HCT116 (cell line): ENCODE measurements around the gene ERBB4. TPM values are rescaled to one million over a fixed set of nuclear protein-coding genes. Genes with fewer than 3 reads are reported as not detected.

Source experiments
- ATAC-seq: fragments of 200-7000 bp; cut with Tn5 transposase; 2 replicates; pipeline ENCODE4 v1.9.1; 2020; ENCODE audit warnings: mild to moderate bottlenecking, moderate library complexity
- BruUV-seq: library from RNA; stranded (reverse); fragments of 400-500 nt; replicated peaks from 2 replicates; lab custom pipeline; 2021; lab: Mats Ljungman, UMichigan
- CTCF ChIA-PET: fragments of 300-600 bp; sonication (Branson Sonifier 250); formaldehyde crosslinking; loops from one replicate; lab custom pipeline; 2021; ENCODE audit warnings: antibody characterized with exemption; lab: Charles Lee
- POLR2A ChIA-PET: fragments of 300-600, 350-600 bp; sonication (Branson Sonifier 250); formaldehyde crosslinking; loops from one replicate; lab custom pipeline; 2021; ENCODE audit warnings: antibody characterized with exemption; lab: Charles Lee
- RAD21 ChIA-PET, 2 experiments: fragments of 300-600 bp; sonication (Branson Sonifier 250); formaldehyde crosslinking; loops; one replicate each; lab custom pipeline; 2023; ENCODE audit warnings: low total read pairs in 2 of 2; ENCODE audit not compliant: uncharacterized antibody in 2 of 2, unreplicated experiment in 2 of 2, low non-redundant PET in 1 of 2; lab: Charles Lee
- DNase-seq: peaks from one replicate; pipeline ENCODE4 v3.0.0-alpha.2; 2010; ENCODE audit warnings: low read depth, low spot score
- H2AFZ ChIP-seq: fragments of 200-600 bp; shearing (Covaris generic), sonication (generic); 2 replicates; pipeline ENCODE4 v1.6.1; 2017; ENCODE audit warnings: low read depth, mixed run types, mixed read lengths, antibody characterized with exemption, low read length; ENCODE audit not compliant: poor library complexity, severe bottlenecking
- H3K27ac ChIP-seq: 2 replicates; pipeline ENCODE4 v1.5.1; 2012; ENCODE audit warnings: low read depth, low read length
- H3K27me3 ChIP-seq: fragments of 200-600 bp; sonication (generic); 2 replicates; pipeline ENCODE4 v1.6.1; 2016; ENCODE audit warnings: mixed run types, low read length, mixed read lengths; ENCODE audit not compliant: insufficient read depth
- H3K36me3 ChIP-seq, 2 experiments: fragments of 200-500 bp in 1 of 2; fragments of 200-600 bp in 1 of 2; sonication (Bioruptor generic) in 1 of 2; sonication (generic) in 1 of 2; 2 replicates each; pipeline versions ENCODE4 v1.5.1 to v1.6.1; 2014 to 2016; ENCODE audit warnings: low read length in 2 of 2, inconsistent platforms in 1 of 2, mixed read lengths in 1 of 2, mixed run types in 1 of 2; ENCODE audit not compliant: insufficient read depth in 2 of 2, control insufficient read depth in 1 of 2
- H3K4me1 ChIP-seq, 2 experiments: fragments of 200-600 bp in 1 of 2; sonication (generic) in 1 of 2; 2 replicates each; pipeline versions ENCODE4 v1.5.1 to v1.6.1; 2012 to 2017; ENCODE audit warnings: low read length in 2 of 2, inconsistent platforms in 1 of 2, mild to moderate bottlenecking in 1 of 2, mixed read lengths in 1 of 2, mixed run types in 1 of 2, moderate library complexity in 1 of 2; ENCODE audit not compliant: insufficient read depth in 2 of 2, control insufficient read depth in 1 of 2
- H3K4me2 ChIP-seq: fragments of 200-600 bp; sonication (generic); 2 replicates; pipeline ENCODE4 v1.6.1; 2017; ENCODE audit warnings: mixed run types, low read length, mixed read lengths
- H3K4me3 ChIP-seq, 2 experiments: fragments of 200-600 bp in 1 of 2; sonication (generic) in 1 of 2; replicated peaks in 1 of 2; 2 replicates each; pipeline ENCODE4 v1.5.1; 2011 to 2016; ENCODE audit warnings: low read length in 2 of 2, control low read depth in 1 of 2, low read depth in 1 of 2, mild to moderate bottlenecking in 1 of 2, mixed read lengths in 1 of 2, mixed run types in 1 of 2
- H3K79me2 ChIP-seq: fragments of 200-600 bp; sonication (generic); 2 replicates; pipeline ENCODE4 v1.6.1; 2017; ENCODE audit warnings: mild to moderate bottlenecking, mixed run types, low read length, moderate library complexity, mixed read lengths; ENCODE audit not compliant: insufficient read depth
- H3K9ac ChIP-seq: fragments of 200-600 bp; sonication (generic); 2 replicates; pipeline ENCODE4 v1.6.1; 2016; ENCODE audit warnings: low read length, mixed read lengths
- H3K9me2 ChIP-seq: fragments of 200-600 bp; sonication (generic), shearing (Covaris generic); 2 replicates; pipeline ENCODE4 v1.6.1; 2017; ENCODE audit warnings: mixed run types, mild to moderate bottlenecking, moderate library complexity; ENCODE audit not compliant: insufficient read depth
- H3K9me3 ChIP-seq, 2 experiments: fragments of 200-500 bp in 1 of 2; fragments of 200-600 bp in 1 of 2; sonication (Bioruptor generic) in 1 of 2; sonication (generic) in 1 of 2; 2 replicates each; pipeline ENCODE4 v1.6.1; 2014 to 2017; ENCODE audit warnings: low read length in 2 of 2, mixed read lengths in 2 of 2, inconsistent platforms in 1 of 2, low read depth in 1 of 2, mild to moderate bottlenecking in 1 of 2, mixed run types in 1 of 2, moderate library complexity in 1 of 2; ENCODE audit not compliant: control insufficient read depth in 1 of 2, insufficient read depth in 1 of 2
- H4K20me1 ChIP-seq: fragments of 200-600 bp; sonication (generic), shearing (Covaris generic); 2 replicates; pipeline ENCODE4 v1.6.1; 2017; ENCODE audit warnings: mixed run types, mild to moderate bottlenecking, moderate library complexity; ENCODE audit not compliant: insufficient read depth
- CBX3 ChIP-seq: IDR thresholded peaks from 2 replicates; pipeline ENCODE4 v1.6.1; 2012; ENCODE audit warnings: low read depth
- EGR1 ChIP-seq: IDR thresholded peaks from 2 replicates; pipeline ENCODE4 v1.6.1; 2012; ENCODE audit warnings: low read depth
- EZH2 ChIP-seq: fragments of 200-600 bp; sonication (generic); IDR thresholded peaks from 2 replicates; pipeline ENCODE4 v1.6.1; 2017; ENCODE audit warnings: antibody characterized with exemption, mixed run types
- EZH2phosphoT487 ChIP-seq: fragments of 200-600 bp; IDR thresholded peaks from 2 replicates; pipeline ENCODE4 v1.6.1; 2018; ENCODE audit warnings: antibody characterized with exemption, borderline replicate concordance
- FOSL1 ChIP-seq: IDR thresholded peaks from 2 replicates; pipeline ENCODE4 v1.6.1; 2012; ENCODE audit warnings: low read depth
- JUND ChIP-seq: IDR thresholded peaks from 2 replicates; pipeline ENCODE4 v1.6.1; 2012
- POLR2AphosphoS5 ChIP-seq: IDR thresholded peaks from 2 replicates; pipeline ENCODE4 v1.6.1; 2011; ENCODE audit warnings: mild to moderate bottlenecking, low read depth, low read length, moderate library complexity
- RAD21 ChIP-seq: IDR thresholded peaks from 2 replicates; pipeline ENCODE4 v1.6.1; 2012; ENCODE audit warnings: low read depth, mild to moderate bottlenecking
- SP1 ChIP-seq: IDR thresholded peaks from 2 replicates; pipeline ENCODE4 v1.6.1; 2012; ENCODE audit warnings: low read depth
- YY1 ChIP-seq: IDR thresholded peaks from 2 replicates; pipeline ENCODE4 v1.6.1; 2011; ENCODE audit warnings: low read length, low read depth, moderate library complexity, mild to moderate bottlenecking; ENCODE audit not compliant: insufficient replicate concordance; ENCODE audit errors: extremely low read depth
- intact Hi-C: fragments of 100-400 bp; cut with micrococcal nuclease; formaldehyde crosslinking; loops from 2 replicates; pipeline ENCODE4 v1.10.0; 2022
- total RNA-seq: library from RNA; stranded (reverse); gene quantifications from one replicate; pipeline ENCODE4 v1.2.1, GENCODE V29; 2021; ENCODE audit not compliant: unreplicated experiment
- TF ChIP-seq, protein P1 (sequence below): IDR thresholded peaks from 2 replicates; pipeline ENCODE4 v1.6.1; 2012
- TF ChIP-seq, protein P2 (sequence below): IDR thresholded peaks from 2 replicates; pipeline ENCODE4 v1.6.1; 2012; ENCODE audit warnings: low read depth
- TF ChIP-seq, protein P3 (sequence below): IDR thresholded peaks from 2 replicates; pipeline ENCODE4 v1.6.1; 2012

ERBB4 gene
- total RNA-seq, 1 experiment from 2014 or later, result 0.10 TPM

DNA sequence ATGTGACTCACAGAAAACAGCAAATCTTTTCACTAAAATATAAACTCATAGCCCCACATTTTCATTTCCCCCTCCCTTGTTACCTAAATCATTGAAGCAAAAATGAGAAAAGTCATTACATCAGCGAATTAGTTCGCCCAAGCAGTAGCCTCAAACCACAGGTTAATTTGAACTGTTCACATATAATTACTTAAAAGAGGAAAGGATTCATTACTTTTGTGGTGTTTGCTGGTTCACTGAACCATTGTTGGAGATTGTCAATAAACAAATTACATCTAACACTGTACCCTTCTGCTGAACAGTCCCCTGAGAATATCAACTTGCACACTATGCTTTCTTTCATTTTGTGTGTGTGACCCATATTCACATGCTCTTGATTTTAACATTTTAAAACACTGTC is 238.7 kb downstream of the ERBB4 start:
- TF ChIP-seq POLR2AphosphoS5 (no peak), EZH2phosphoT487 (no peak), EZH2 (no peak), RAD21 (no peak)
- TF ChIP-seq, protein P1, sequence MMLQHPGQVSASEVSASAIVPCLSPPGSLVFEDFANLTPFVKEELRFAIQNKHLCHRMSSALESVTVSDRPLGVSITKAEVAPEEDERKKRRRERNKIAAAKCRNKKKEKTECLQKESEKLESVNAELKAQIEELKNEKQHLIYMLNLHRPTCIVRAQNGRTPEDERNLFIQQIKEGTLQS, result no peak
- Histone ChIP-seq H3K79me2 (no peaks in the 10 kb centered on the region), H3K9me2 (no peaks in the 10 kb centered on the region), H3K4me1 (no peaks in the 10 kb centered on the region), H3K36me3 (no peaks in the 10 kb centered on the region), H3K9ac (no peak overlapping the region), H3K4me2 (no peak overlapping the region), H3K4me3 (no peak overlapping the region), H3K27ac (no peak overlapping the region), H3K27me3 (no peaks in the 10 kb centered on the region), H2AFZ (no peak overlapping the region), H3K9me3 (no peaks in the 10 kb centered on the region), H4K20me1 (no peaks in the 10 kb centered on the region)
- POLR2A ChIA-PET, result no interaction called here
- RAD21 ChIA-PET, result no interaction called here
- no TSS peak for BruUV-seq
- no peak for ATAC-seq
- no peak for DNase-seq
- intact Hi-C loops, result no loop called here
- CTCF ChIA-PET, result no interaction called here

DNA sequence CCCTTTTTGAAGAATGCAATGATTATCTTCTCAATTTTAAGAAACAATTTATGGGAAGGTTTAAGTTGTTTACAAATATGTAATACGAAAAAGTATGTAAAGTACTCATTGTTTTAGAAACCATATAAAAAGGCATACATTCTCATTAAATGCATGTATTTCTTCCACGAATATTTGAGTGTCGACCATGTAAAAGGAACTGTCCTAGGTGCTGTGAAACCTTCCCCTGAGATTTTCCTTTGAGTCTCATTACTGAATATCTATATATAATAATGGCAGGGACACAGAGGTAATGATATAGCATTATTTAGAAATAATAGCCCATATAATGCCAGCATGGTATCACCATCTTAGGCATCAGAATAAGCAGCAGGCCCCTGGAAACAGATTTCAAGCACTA is 239.3 kb downstream of the ERBB4 start:
- ATAC-seq (no peak), DNase-seq (no peak)
- Histone ChIP-seq H3K9me3 (no peaks in the 10 kb centered on the region), H4K20me1 (no peaks in the 10 kb centered on the region), H3K4me1 (no peaks in the 10 kb centered on the region), H2AFZ (no peak overlapping the region), H3K79me2 (no peaks in the 10 kb centered on the region), H3K4me3 (no peak overlapping the region), H3K36me3 (no peaks in the 10 kb centered on the region), H3K27ac (no peak overlapping the region), H3K27me3 (no peaks in the 10 kb centered on the region), H3K9me2 (no peaks in the 10 kb centered on the region), H3K4me2 (no peak overlapping the region), H3K9ac (no peak overlapping the region)
- intact Hi-C loops, result no loop called here
- ChIA-PET CTCF (no interaction called here), RAD21 (no interaction called here), POLR2A (no interaction called here)
- TF ChIP-seq EGR1, result no peak
- TF ChIP-seq SP1, result no peak
- no peak for TF ChIP-seq EZH2
- TF ChIP-seq, protein P1, result no peak
- TF ChIP-seq YY1, result no peak
- TF ChIP-seq, protein P2, sequence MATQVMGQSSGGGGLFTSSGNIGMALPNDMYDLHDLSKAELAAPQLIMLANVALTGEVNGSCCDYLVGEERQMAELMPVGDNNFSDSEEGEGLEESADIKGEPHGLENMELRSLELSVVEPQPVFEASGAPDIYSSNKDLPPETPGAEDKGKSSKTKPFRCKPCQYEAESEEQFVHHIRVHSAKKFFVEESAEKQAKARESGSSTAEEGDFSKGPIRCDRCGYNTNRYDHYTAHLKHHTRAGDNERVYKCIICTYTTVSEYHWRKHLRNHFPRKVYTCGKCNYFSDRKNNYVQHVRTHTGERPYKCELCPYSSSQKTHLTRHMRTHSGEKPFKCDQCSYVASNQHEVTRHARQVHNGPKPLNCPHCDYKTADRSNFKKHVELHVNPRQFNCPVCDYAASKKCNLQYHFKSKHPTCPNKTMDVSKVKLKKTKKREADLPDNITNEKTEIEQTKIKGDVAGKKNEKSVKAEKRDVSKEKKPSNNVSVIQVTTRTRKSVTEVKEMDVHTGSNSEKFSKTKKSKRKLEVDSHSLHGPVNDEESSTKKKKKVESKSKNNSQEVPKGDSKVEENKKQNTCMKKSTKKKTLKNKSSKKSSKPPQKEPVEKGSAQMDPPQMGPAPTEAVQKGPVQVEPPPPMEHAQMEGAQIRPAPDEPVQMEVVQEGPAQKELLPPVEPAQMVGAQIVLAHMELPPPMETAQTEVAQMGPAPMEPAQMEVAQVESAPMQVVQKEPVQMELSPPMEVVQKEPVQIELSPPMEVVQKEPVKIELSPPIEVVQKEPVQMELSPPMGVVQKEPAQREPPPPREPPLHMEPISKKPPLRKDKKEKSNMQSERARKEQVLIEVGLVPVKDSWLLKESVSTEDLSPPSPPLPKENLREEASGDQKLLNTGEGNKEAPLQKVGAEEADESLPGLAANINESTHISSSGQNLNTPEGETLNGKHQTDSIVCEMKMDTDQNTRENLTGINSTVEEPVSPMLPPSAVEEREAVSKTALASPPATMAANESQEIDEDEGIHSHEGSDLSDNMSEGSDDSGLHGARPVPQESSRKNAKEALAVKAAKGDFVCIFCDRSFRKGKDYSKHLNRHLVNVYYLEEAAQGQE, result no peak
- no peak for TF ChIP-seq FOSL1
- TF ChIP-seq JUND, result no peak
- TF ChIP-seq, protein P3, sequence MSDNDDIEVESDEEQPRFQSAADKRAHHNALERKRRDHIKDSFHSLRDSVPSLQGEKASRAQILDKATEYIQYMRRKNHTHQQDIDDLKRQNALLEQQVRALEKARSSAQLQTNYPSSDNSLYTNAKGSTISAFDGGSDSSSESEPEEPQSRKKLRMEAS, result no peak
- TF ChIP-seq CBX3, result no peak
- TF ChIP-seq EZH2phosphoT487, result no peak
- BruUV-seq, result no TSS peak
